Inflammatory macrophage treated with lipopolysaccharide for 4 hours (primary cell): ENCODE data around the gene UQCC2.

Experiments used
- DNase-seq: peaks from one replicate; pipeline ENCODE4 v3.0.0-alpha.2; 2020

The UQCC2 gene

DNA sequence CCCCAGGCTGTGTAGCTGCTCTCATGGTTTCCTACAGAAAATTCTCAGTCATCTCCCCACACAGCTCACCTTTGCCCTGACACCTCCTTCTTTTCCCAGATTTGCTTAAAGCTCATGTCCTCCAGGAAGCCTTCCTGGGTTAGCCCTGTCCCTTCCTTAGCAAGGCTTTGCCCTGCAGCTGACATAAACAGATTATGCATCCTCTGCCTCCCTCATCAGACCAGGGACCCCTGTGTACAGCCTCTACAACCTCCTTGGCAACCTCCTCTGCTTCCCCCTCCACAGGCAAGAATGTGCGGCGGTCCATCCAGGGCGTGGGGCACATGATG lies 39.8 kb downstream of the UQCC2 start:
- no peak for DNase-seq

DNA sequence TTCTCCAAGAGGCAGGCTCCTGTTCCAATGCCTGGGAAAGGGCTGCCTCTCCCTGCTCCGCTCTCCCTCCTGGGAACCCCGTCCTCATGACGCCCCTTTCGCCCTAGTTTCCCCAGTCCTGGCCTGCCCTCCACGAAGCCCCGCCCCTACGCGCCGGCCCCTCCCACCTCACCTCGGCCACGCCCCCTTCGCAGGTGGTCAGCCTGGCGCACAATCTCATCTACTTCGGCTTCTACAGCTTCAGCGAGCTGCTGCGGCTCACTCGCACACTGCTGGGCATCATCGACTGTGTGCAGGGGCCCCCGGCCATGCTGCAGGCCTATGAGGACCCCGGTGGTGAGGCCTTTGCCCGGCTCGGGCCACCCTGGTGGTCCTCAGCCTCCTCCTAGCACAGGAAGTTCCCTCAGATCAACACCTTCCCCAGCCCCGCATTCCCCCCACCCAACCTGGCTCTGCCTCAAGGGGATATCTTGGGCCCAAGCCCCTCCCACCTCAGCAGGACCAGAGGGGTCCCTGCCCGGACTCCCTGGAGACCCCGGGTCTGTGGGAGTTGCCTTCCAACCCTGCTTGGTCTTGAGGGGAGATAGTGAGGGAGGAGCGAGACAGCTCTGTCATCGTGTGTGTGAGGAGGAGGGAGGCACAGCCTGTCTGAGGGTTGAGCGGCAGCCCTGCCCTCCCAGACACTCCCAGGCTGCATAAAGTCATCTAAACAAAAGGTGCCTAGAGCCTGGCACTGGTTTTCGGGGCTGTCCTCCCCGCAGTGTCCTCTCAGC lies 40.3 kb downstream of the UQCC2 start:
- no peak for DNase-seq

DNA sequence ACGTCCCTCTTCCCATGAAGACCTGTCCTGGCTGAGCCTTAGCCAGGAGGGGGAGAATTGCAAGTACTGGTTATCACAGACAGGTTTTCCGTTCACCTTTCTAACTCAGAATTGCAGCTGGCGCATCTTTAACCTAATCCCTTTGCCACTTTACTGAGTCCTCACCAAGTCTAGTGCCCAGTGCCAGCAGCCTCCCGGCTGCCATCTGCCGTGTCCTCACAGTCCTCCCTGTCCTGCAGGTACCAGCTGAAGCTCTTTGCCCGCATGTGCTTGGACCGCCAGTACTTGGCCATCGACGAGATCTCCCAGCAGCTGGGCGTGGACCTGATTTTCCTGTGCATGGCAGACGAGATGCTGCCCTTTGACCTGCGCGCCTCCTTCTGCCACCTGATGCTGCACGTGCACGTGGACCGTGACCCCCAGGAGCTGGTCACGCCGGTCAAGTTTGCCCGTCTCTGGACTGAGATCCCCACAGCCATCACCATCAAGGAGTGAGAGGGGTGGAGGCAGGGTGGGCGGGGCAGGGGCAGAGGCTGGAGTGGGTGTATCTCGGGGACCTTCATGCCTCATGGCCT lies 41.3 kb downstream of the UQCC2 start:
- no peak for DNase-seq

DNA sequence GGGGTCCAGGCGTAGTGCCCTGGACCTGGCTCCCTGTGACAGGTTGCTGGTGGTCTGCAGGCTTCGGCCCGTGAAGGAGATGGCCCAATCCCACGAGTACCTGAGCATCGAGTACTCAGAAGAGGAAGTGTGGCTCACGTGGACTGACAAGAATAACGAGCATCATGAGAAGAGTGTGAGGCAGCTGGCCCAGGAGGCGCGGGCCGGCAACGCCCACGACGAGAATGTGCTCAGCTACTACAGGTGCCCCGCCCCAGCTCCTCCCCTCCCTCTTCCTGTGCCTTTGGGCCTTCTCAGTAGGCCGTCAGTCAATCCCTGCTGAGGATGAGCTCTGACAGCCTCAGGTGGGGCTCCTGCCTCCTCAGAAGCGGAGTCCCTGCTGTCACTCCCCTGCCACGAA lies 42.6 kb downstream of the UQCC2 start:
- DNase-seq: no peak

DNA sequence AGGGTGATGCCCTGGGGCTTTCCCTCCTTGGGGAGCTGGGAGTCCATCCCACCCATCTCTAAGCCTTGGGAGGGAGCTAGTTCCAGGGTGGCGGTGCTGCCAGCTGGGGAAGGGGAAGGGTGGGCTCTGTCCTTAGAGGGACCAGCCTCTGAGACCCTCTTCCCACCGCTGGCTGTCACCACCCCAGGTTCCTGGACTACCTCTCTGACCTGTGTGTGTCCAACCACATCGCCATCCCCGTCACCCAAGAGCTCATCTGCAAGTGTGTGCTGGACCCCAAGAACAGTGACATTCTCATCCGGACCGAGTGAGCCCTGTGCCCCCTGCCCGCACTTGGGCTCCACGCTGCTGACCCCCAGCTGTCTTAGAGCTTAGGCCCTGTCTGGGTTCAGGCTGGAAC lies 43.2 kb downstream of the UQCC2 start:
- DNase-seq: no peak

DNA sequence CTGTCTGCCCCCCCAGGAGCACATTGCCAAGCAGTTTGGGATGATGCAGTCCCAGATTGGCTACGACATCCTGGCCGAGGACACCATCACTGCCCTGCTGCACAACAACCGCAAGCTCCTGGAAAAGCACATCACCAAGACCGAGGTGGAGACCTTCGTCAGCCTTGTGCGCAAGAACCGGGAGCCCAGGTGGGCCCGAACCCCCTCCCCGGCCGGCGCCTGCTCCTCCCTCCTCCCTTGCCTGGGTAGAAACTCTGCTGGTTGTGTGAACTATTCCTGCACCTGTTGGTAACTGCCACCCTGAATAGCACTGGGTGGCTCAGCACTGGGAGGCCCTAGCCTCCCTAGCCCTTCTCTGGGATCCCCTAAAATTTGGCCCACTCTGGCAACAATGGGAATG lies 43.7 kb downstream of the UQCC2 start:
- DNase-seq: no peak

DNA sequence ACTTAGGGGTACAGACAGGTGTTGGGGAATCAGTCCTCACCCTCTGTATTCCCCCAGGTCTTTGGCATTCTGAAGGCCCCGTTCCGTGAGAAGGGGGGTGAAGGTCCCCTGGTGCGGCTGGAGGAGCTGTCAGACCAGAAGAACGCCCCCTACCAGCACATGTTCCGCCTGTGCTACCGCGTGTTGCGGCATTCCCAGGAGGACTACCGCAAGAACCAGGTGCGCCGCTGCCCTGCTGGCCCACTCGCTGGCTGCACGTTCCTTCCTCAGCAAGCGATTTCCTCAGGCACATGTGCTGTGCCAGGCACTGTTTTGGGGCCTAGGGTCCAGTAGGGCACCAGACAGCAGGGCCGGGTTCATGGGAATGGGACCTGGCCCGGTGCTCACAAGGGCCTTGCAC lies 44.4 kb downstream of the UQCC2 start:
- no peak for DNase-seq

DNA sequence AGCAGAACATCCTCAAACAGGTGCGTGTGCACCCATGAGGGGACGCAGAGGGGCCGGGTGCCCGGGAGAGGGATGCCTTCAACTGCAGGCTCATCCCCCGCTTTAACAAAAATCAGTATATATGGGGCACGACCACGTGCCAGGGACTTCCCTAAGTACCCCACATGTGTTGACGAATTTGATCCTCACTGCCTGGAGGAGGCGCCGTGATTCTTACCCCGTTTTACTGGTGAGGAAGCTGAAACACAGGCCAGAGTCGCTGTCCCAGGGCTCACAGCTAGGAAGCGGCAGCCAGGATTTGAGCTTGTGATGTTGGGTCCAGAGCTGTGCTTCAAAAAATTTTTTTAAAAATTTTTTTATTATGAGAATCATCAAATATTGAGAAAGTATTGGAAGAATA lies 45.5 kb downstream of the UQCC2 start:
- no peak for DNase-seq

DNA sequence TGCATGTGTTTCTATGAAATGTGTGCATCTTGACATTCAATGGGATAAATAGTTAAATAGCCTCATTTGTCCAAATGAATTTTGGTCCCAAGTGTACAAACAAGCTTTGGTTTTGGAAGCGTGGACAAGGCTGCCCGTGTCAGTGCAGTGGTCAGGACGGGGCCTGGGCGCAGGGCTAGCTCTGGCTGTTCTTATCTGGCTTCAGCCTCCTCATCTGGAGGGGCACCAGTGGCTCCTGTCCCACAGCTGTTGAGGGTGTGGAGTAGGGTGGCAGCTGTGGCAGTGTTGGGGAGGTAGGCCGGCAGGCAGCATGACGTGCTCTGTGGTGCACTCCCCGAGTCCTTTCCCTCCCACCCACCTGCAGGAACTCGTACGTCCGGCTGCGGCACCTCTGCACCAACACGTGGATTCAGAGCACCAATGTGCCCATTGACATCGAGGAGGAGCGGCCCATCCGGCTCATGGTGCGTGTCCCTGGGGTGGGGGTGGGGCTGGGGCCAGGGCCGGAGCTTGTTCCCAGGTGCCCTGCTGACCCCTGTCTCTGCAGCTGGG lies 46.9 kb downstream of the UQCC2 start:
- no peak for DNase-seq

DNA sequence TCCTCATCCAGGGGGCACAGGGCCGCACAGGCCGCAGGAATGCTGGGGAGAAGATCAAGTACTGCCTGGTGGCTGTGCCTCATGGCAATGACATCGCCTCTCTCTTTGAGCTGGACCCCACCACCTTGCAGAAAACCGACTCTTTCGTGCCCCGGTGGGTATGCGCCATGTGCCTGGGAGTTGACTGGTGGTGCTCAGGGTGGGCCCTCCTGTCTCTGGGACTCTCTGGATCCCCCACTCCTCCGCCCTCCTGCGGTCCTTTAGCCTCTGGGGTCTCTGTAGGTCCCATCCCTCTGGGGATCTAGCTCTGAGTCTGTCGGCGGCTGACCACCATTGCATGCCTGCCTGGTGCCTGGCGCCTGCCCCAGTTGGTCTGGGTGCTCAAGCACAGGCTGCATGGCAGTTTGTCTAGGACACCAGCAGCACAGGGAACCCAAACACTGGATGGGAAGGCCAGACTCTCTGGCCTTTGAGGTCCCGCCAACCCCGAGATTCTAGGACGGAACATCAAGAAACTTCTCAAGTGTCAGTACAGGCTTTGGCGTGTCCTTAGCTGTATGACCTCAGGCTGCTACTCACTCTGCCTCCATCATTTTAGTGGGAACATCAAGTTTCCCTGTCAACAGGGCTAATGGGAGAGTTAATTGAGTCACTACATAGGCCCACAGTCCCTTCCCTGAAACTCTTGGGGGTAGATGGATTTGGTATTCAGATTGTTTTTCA lies 47.6 kb downstream of the UQCC2 start:
- DNase-seq: no peak

DNA sequence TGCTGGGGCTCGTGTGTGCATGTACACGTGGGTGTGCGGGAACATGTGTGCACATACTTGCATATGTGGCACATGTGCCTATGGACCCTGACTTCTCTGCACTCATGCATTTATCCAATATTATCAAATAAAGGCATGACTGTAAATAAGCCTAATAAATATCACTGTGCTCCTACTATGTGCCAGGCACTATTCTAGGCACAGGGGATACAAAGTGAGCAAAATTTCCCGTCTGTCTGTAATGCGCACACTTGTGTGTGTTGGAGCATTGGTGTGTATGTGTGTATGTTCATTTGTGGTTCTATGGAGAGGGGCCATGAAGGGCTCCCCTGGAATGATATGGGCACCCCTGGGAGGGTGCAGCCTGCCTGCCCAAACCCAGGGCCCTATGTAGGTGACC lies 48.5 kb downstream of the UQCC2 start:
- DNase-seq: no peak

DNA sequence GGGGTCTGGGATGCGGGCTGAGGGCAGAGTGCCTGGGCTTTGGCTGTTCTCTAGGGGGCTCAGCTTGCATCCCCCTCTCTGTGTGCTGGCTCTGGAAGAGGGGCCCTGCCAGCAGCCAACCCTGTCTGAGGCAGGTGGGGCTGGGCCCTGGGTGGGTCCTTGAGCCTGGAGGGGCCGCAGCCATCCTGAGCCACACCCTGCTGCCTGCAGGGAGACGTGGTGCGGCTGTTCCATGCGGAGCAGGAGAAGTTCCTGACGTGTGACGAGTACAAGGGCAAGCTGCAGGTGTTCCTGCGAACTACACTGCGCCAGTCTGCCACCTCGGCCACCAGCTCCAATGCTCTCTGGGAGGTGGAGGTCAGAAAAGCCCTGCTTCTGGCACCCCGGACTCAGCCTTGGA lies 49.2 kb downstream of the UQCC2 start:
- DNase-seq: no peak

DNA sequence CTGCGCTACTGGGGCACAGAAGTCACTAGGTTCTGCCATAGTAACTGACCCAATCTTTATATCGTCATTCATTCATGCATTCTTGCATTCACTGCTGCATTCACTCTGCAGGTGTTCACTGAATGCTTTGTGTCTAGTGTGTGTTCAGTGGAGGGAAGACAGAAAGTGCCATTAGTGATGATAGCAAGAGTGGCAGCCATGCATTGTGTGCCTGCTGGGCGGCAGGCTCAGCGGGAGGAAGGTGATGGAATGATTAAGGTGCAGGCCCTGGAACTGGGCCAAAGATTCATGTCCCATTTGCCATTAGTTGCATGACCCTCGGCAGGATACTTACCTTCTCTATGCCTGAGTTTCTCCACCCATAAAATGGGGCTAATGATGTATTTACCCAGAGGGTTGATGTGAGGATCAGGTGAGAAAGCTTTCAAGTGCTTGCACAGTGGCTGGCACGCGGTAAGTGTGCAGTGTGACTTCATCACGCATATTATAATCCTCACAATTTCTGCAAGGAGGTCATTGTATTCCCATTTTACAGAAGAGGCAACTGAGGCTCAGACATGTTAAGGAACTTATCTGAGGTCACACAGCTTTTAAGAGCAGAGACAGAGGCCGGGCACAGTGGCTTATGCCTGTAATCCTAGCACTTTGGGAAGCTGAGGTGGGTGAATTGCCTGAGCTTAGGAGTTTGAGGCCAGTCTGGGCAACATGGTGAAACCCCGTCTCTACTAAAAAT lies 50.2 kb downstream of the UQCC2 start:
- no peak for DNase-seq

DNA sequence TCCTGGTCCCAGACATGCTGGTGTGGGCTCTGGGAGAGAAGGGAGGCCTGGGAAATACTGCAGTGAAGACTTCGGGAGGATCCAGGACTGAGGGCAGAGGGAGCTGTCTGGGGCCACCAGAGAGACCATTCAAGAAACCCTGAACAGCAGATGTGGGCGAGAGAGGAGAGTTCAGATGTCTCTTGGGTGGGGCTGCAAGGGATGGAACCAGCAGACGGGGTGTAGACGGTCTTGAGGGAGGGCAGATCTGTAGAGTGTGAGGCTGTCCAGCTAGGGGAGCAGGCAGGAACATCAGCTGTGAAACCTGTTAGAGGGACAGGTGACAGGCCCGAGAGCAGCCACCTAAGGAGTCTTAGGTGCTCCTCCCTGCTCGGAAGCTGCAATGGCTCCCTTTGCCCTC lies 51.5 kb downstream of the UQCC2 start:
- DNase-seq: no peak

DNA sequence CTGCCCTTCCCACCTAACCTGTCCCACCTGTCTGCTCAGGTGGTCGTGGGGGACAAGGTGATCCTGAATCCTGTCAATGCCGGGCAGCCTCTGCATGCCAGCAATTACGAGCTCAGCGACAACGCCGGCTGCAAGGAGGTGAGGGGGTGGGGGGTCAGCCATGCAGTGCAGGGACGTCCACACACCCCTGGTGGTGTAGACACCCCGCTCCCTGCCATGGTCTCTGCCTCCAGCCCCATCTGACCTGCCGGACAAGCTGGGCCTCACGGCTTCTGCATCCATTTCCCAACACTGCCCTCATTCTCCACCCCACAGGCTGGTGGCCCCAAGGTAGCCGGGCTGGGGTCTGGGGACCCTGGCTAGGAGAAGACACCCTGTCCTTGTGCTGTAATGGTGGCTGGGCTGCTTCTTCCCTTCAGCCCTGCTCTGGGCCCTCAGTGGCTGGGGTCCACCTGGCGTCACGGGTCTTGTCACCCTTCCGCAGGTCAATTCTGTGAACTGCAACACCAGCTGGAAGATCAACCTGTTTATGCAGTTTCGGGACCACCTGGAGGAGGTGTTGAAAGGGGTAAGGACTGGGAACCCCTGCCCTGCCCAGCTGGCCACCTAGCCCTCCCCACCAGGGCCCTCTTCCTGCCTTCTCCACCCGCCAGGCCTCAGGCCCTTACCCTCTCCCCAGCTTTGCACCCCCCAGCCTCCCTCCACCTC lies 52.4 kb downstream of the UQCC2 start:
- no peak for DNase-seq

DNA sequence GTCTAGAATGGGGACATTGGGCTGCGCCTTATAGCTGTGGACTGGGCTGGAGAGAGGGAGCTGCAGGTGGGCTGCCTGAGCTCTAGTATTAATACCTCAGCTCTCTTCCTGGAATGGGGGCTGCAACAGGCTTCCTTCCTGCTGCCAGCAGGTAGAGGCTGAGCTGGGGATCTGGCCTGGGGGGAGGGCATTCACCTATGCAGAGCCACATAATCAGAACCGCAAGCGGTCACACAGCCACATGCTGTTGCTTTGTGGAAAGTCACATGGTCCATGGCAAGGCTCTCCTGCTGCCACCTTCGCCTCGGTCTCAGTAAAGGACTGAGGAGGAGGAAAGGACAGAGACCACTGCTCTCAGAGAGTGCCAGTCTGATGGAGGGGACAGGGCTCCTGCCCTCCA lies 54.7 kb downstream of the UQCC2 start:
- DNase-seq: no peak

DNA sequence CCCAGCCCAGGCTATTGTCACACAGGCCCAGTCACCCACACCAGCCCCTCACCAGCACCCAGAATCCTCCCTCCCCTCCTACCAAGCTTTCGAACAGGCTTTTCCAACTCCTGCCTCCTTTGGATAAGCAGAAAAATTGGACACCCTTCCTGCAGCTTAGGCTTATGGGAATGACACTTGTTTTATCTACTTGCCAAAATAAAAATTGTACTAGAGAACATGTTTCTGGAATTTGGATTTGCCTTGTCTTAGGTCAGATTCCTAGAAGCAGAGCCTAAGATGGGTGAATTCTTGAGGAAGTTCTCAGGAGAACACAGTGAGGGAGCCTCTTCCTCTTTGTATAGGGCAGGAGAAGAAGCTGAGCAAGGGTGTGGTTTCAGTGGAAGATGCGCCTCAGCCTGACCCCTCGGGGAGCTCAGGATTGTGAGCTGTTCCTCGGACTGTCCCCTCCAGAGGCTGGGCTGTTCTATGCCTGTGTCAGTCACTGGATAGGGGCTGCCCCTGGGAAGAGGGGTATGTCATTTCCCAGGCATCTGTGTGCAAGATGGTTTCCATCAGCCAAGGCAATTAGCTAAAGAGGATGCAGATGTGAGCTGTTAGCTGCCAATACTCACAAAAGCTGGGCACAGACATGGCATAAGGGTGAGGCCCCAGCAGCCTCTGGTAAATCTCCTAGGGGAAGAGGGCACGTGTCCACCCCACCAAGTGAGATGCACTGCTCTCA lies 56.5 kb downstream of the UQCC2 start:
- DNase-seq: peak; percentile 24

DNA sequence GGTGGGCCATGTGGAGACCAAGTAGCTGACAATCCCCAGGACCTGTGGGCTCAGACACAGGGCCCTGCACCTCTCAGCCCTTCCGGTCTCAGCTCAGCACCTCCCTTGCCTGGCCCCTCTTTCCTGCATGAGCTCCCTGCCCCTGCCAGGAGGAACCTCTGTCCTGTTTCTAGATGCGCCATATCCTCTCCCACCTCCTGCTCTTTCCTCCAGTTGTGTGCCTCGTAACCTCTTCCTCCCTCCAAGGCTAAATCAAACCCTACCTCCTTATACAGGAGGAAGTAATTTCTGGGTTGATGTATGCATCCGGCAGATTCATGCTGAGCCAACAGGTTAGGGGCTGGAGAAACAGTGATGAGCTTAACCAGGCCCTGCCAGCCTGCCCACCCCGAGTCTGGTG lies 59.5 kb downstream of the UQCC2 start:
- DNase-seq: no peak

DNA sequence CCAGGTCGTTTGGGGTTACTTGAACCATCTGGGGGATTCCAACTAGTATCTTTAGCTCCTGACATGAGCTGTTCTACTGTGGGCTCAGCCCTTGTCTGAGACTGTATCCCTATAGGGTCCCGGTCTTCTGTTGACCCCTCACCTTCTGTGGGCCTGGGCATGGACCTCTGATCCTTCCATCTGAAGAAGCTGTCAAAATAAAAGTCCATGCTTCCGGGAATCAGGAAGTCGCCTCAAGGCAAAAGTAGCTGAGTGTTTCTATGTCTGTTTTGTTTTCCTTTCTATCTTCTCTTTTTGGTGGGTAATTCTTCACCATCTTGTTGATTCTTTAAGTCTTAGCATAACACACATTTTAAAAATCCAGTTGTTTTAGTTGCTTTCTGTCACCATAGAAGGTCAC lies 60.1 kb downstream of the UQCC2 start:
- DNase-seq: no peak
